ENCODE measurements around the gene FNIP1.
A peak's percentile ranks its signal among the peaks of the same experiment; 100 is the strongest.

FNIP1 gene

GRCh38 chr5:131763968-131764367 lies 32.8 kb downstream of the FNIP1 start:
- no peak for FAIRE-seq
- no peak for DNase-seq (ENCODE audit: insufficient read length)
- TF ChIP-seq POLR2AphosphoS5 (IDR thresholded peaks at IDR 0.05; ENCODE audit: low read depth, low read length) (no peak), TAF1 (IDR thresholded peaks at IDR 0.05; ENCODE audit: borderline replicate concordance, low read depth, low read length) (no peak), POLR2A (IDR thresholded peaks at IDR 0.05; ENCODE audit: low read depth, low read length) (no peak)

- FAIRE-seq = no peak
- DNase-seq (ENCODE audit: insufficient read length) = no peak
- TF ChIP-seq POLR2A (IDR thresholded peaks at IDR 0.05; ENCODE audit: low read depth, low read length) = no peak
- no peak for TF ChIP-seq POLR2AphosphoS5 (IDR thresholded peaks at IDR 0.05; ENCODE audit: low read depth, low read length)
- no peak for TF ChIP-seq TAF1 (IDR thresholded peaks at IDR 0.05; ENCODE audit: borderline replicate concordance, low read depth, low read length)
Observed at GRCh38 chr5:131760793-131761192, 36.0 kb downstream of the FNIP1 start.

GRCh38 chr5:131759704-131760103 lies 37.1 kb downstream of the FNIP1 start:
- FAIRE-seq (no peak), DNase-seq (ENCODE audit: insufficient read length) (no peak)
- TF ChIP-seq TAF1 (IDR thresholded peaks at IDR 0.05; ENCODE audit: borderline replicate concordance, low read depth, low read length) = no peak
- no peak for TF ChIP-seq POLR2AphosphoS5 (IDR thresholded peaks at IDR 0.05; ENCODE audit: low read depth, low read length)
- no peak for TF ChIP-seq POLR2A (IDR thresholded peaks at IDR 0.05; ENCODE audit: low read depth, low read length)

GRCh38 chr5:131758520-131758900 lies 38.3 kb downstream of the FNIP1 start:
- FAIRE-seq = no peak
- DNase-seq (ENCODE audit: insufficient read length) = no peak
- TF ChIP-seq POLR2A (IDR thresholded peaks at IDR 0.05; ENCODE audit: low read depth, low read length) (no peak), POLR2AphosphoS5 (IDR thresholded peaks at IDR 0.05; ENCODE audit: low read depth, low read length) (no peak), TAF1 (IDR thresholded peaks at IDR 0.05; ENCODE audit: borderline replicate concordance, low read depth, low read length) (no peak)

- DNase-seq (ENCODE audit: insufficient read length) (no peak), FAIRE-seq (peak; percentile 40)
- TF ChIP-seq POLR2AphosphoS5 (IDR thresholded peaks at IDR 0.05; ENCODE audit: low read depth, low read length) = no peak
- no peak for TF ChIP-seq POLR2A (IDR thresholded peaks at IDR 0.05; ENCODE audit: low read depth, low read length)
- TF ChIP-seq TAF1 (IDR thresholded peaks at IDR 0.05; ENCODE audit: borderline replicate concordance, low read depth, low read length) = no peak
Observed at GRCh38 chr5:131757830-131758519, 38.8 kb downstream of the FNIP1 start.

GRCh38 chr5:131756942-131757341 lies 39.9 kb downstream of the FNIP1 start:
- TF ChIP-seq TAF1 (IDR thresholded peaks at IDR 0.05; ENCODE audit: borderline replicate concordance, low read depth, low read length) (no peak), POLR2A (IDR thresholded peaks at IDR 0.05; ENCODE audit: low read depth, low read length) (no peak), POLR2AphosphoS5 (IDR thresholded peaks at IDR 0.05; ENCODE audit: low read depth, low read length) (no peak)
- FAIRE-seq (peak; percentile 48), DNase-seq (ENCODE audit: insufficient read length) (no peak)

- DNase-seq (ENCODE audit: insufficient read length) (no peak), FAIRE-seq (no peak)
- TF ChIP-seq POLR2AphosphoS5 (IDR thresholded peaks at IDR 0.05; ENCODE audit: low read depth, low read length) = no peak
- no peak for TF ChIP-seq POLR2A (IDR thresholded peaks at IDR 0.05; ENCODE audit: low read depth, low read length)
- TF ChIP-seq TAF1 (IDR thresholded peaks at IDR 0.05; ENCODE audit: borderline replicate concordance, low read depth, low read length) = no peak
Observed at GRCh38 chr5:131754363-131754762, 42.5 kb downstream of the FNIP1 start.

GRCh38 chr5:131751506-131751905 lies 45.3 kb downstream of the FNIP1 start:
- no peak for TF ChIP-seq POLR2AphosphoS5 (IDR thresholded peaks at IDR 0.05; ENCODE audit: low read depth, low read length)
- TF ChIP-seq POLR2A (IDR thresholded peaks at IDR 0.05; ENCODE audit: low read depth, low read length) = no peak
- no peak for TF ChIP-seq TAF1 (IDR thresholded peaks at IDR 0.05; ENCODE audit: borderline replicate concordance, low read depth, low read length)
- FAIRE-seq (no peak), DNase-seq (ENCODE audit: insufficient read length) (no peak)

GRCh38 chr5:131749723-131750470 lies 46.9 kb downstream of the FNIP1 start:
- FAIRE-seq (peak; percentile 51), DNase-seq (ENCODE audit: insufficient read length) (no peak)
- no peak for TF ChIP-seq POLR2A (IDR thresholded peaks at IDR 0.05; ENCODE audit: low read depth, low read length)
- TF ChIP-seq POLR2AphosphoS5 (IDR thresholded peaks at IDR 0.05; ENCODE audit: low read depth, low read length) = no peak
- no peak for TF ChIP-seq TAF1 (IDR thresholded peaks at IDR 0.05; ENCODE audit: borderline replicate concordance, low read depth, low read length)

- DNase-seq (ENCODE audit: insufficient read length) (no peak), FAIRE-seq (no peak)
- TF ChIP-seq TAF1 (IDR thresholded peaks at IDR 0.05; ENCODE audit: borderline replicate concordance, low read depth, low read length) = no peak
- no peak for TF ChIP-seq POLR2AphosphoS5 (IDR thresholded peaks at IDR 0.05; ENCODE audit: low read depth, low read length)
- TF ChIP-seq POLR2A (IDR thresholded peaks at IDR 0.05; ENCODE audit: low read depth, low read length) = no peak
Observed at GRCh38 chr5:131749138-131749537, 47.7 kb downstream of the FNIP1 start.

GRCh38 chr5:131747180-131748105 lies 49.4 kb downstream of the FNIP1 start:
- no peak for DNase-seq (ENCODE audit: insufficient read length)
- TF ChIP-seq POLR2AphosphoS5 (IDR thresholded peaks at IDR 0.05; ENCODE audit: low read depth, low read length) (no peak), TAF1 (IDR thresholded peaks at IDR 0.05; ENCODE audit: borderline replicate concordance, low read depth, low read length) (no peak), POLR2A (IDR thresholded peaks at IDR 0.05; ENCODE audit: low read depth, low read length) (no peak)
- peak; percentile 24 for FAIRE-seq
